Nephron (organoid): ENCODE results near the gene PDE4D.
A peak's percentile ranks its signal among the peaks of the same experiment; 100 is the strongest.

ENCODE experiments used
- H3K27ac Mint-ChIP-seq, 3 experiments: 2 replicates each; pipeline ENCODE4 v1.8.0; 2020; ENCODE audit warnings: mixed read lengths in 3 of 3, mild to moderate bottlenecking in 2 of 3, moderate library complexity in 1 of 3
- H3K27me3 Mint-ChIP-seq: 2 replicates; pipeline ENCODE4 v1.8.0; 2021; ENCODE audit warnings: low read depth, mild to moderate bottlenecking, moderate library complexity, mixed read lengths
- H3K36me3 Mint-ChIP-seq: 2 replicates; pipeline ENCODE4 v1.8.0; 2020; ENCODE audit warnings: low read depth, mixed read lengths
- H3K4me1 Mint-ChIP-seq: 2 replicates; pipeline ENCODE4 v1.8.0; 2020; ENCODE audit warnings: mixed read lengths
- H3K4me3 Mint-ChIP-seq, 3 experiments: 2 replicates each; pipeline ENCODE4 v1.8.0; 2020; ENCODE audit warnings: mild to moderate bottlenecking in 3 of 3, mixed read lengths in 3 of 3, moderate library complexity in 2 of 3
- H3K9me3 Mint-ChIP-seq: 2 replicates; pipeline ENCODE4 v1.8.0; 2020; ENCODE audit warnings: mixed read lengths
- CTCF ChIP-seq, 3 experiments: fragments of 200-600 bp; sonication (generic); IDR thresholded peaks; one replicate each; pipeline ENCODE4 v1.5.0; 2021; ENCODE audit warnings: antibody characterized with exemption in 3 of 3; ENCODE audit not compliant: unreplicated experiment in 3 of 3

Gene PDE4D

GRCh38 chr5:59555596-59555995, 337.9 kb downstream of the PDE4D start:
- H3K4me1 Mint-ChIP-seq, result peaks cover 21% of the 10 kb centered on the region
- no peaks in the 10 kb centered on the region for H3K27me3 Mint-ChIP-seq
- no peaks in the 10 kb centered on the region for H3K9me3 Mint-ChIP-seq
- H3K4me3 Mint-ChIP-seq, result no peak overlapping the region
- no peaks in the 10 kb centered on the region for H3K36me3 Mint-ChIP-seq
- H3K27ac Mint-ChIP-seq, result no peak overlapping the region
- no peak for TF ChIP-seq CTCF (IDR thresholded peaks at IDR 0.05; ENCODE audit: unreplicated experiment in 3 of 3)

DNA sequence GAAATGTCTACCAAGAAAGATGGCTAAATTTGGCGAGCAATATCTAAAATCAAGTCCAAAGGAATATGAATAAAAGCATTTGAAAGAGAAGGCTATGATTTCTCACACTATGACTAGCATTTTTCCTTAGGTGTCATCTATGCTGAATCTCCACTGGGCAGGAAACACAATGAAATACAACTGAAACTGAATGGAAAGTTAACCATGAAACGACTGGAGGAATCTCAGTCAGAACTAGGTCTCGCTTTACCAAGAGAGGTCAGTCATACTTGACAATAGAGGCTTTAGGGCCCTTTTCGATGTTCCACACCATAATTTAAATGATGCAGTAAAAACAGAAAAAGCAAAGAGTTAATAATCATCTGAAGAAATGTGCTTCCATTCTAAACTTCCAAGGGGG, 339.0 kb downstream of the PDE4D start:
- TF ChIP-seq CTCF (IDR thresholded peaks at IDR 0.05; ENCODE audit: unreplicated experiment in 3 of 3), result no peak
- Mint-ChIP-seq H3K36me3 (no peaks in the 10 kb centered on the region), H3K27ac (peak overlapping the region; percentile 39 to 60 (median 42)), H3K4me1 (peaks cover 18% of the 10 kb centered on the region), H3K4me3 (no peak overlapping the region), H3K27me3 (no peaks in the 10 kb centered on the region), H3K9me3 (no peaks in the 10 kb centered on the region)

DNA sequence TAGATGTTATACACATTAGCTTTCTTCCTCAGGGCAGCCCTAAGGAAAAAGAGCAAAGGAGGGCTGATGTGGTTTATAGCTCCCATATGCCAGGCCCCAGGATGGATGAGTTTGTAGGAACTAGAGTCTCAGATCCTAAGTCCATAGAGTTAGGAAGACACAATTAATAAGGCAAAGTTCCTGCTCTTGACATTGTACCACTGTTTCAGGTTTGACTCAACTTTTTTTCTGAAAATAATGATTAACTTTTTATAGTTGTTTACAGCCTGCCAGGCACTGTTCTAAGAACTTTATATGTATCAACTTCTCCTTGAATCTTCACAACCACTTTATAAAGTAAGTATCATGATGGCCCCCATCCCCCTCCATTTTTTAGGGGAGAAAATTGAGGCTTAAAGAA, 339.5 kb downstream of the PDE4D start:
- Mint-ChIP-seq H3K4me1 (peaks cover 23% of the 10 kb centered on the region), H3K36me3 (no peaks in the 10 kb centered on the region), H3K4me3 (no peak overlapping the region), H3K27ac (peak overlapping the region; percentile 39 to 60 (median 42)), H3K27me3 (no peaks in the 10 kb centered on the region), H3K9me3 (no peaks in the 10 kb centered on the region)
- TF ChIP-seq CTCF (IDR thresholded peaks at IDR 0.05; ENCODE audit: unreplicated experiment in 3 of 3), result no peak

GRCh38 chr5:59548807-59549357, 344.6 kb downstream of the PDE4D start:
- H3K27me3 Mint-ChIP-seq, result no peaks in the 10 kb centered on the region
- peak overlapping the region; percentile 54 to 71 (median 65) for H3K27ac Mint-ChIP-seq
- H3K4me3 Mint-ChIP-seq, result no peak overlapping the region
- H3K9me3 Mint-ChIP-seq, result no peaks in the 10 kb centered on the region
- no peak for TF ChIP-seq CTCF (IDR thresholded peaks at IDR 0.05; ENCODE audit: unreplicated experiment in 3 of 3)
- peaks cover 35% of the 10 kb centered on the region for H3K4me1 Mint-ChIP-seq
- no peaks in the 10 kb centered on the region for H3K36me3 Mint-ChIP-seq

GRCh38 chr5:59547731-59548130, 345.8 kb downstream of the PDE4D start:
- Mint-ChIP-seq H3K4me1 (peaks cover 47% of the 10 kb centered on the region), H3K27ac (peak overlapping the region; percentile 63 to 71 (median 70)), H3K9me3 (no peaks in the 10 kb centered on the region), H3K4me3 (no peak overlapping the region), H3K27me3 (no peaks in the 10 kb centered on the region), H3K36me3 (no peaks in the 10 kb centered on the region)
- TF ChIP-seq CTCF (IDR thresholded peaks at IDR 0.05; ENCODE audit: unreplicated experiment in 3 of 3), result no peak

GRCh38 chr5:59544573-59544972, 349.0 kb downstream of the PDE4D start:
- Mint-ChIP-seq H3K36me3 (no peaks in the 10 kb centered on the region), H3K4me3 (no peak overlapping the region), H3K4me1 (peaks cover 78% of the 10 kb centered on the region), H3K27ac (peak overlapping the region; percentile 82 to 98 (median 89)), H3K27me3 (no peaks in the 10 kb centered on the region), H3K9me3 (no peaks in the 10 kb centered on the region)
- no peak for TF ChIP-seq CTCF (IDR thresholded peaks at IDR 0.05; ENCODE audit: unreplicated experiment in 3 of 3)
